T-helper 1 cell treated with Interleukin-12 subunit alpha and Interleukin-12 subunit beta and Interleukin-4 antibody, amounts not matched to agents 30 μg/mL and 1 μg/mL, for 36 hours (primary cell): ENCODE data around the gene MCEMP1.
A peak's percentile ranks its signal among the peaks of the same experiment; 100 is the strongest.

Experiments used
- H3K27ac Mint-ChIP-seq: one replicate; pipeline ENCODE4 v1.8.0; 2021; ENCODE audit warnings: mild to moderate bottlenecking, mixed read lengths
- H3K27me3 Mint-ChIP-seq: one replicate; pipeline ENCODE4 v1.8.0; 2021; ENCODE audit warnings: low read depth, mixed read lengths
- H3K36me3 Mint-ChIP-seq: one replicate; pipeline ENCODE4 v1.8.0; 2021; ENCODE audit warnings: low read depth, mixed read lengths
- H3K4me1 Mint-ChIP-seq: one replicate; pipeline ENCODE4 v1.8.0; 2021; ENCODE audit warnings: low read depth, mixed read lengths
- H3K4me3 Mint-ChIP-seq: one replicate; pipeline ENCODE4 v1.8.0; 2021; ENCODE audit warnings: mild to moderate bottlenecking, moderate library complexity, mixed read lengths
- H3K9me3 Mint-ChIP-seq: one replicate; pipeline ENCODE4 v1.8.0; 2021; ENCODE audit warnings: mixed read lengths

MCEMP1 gene

GRCh38 chr19:7652061-7652641 lies 24.7 kb upstream of the MCEMP1 start:
- no peaks in the 10 kb centered on the region for H3K36me3 Mint-ChIP-seq
- peaks cover 12% of the 10 kb centered on the region for H3K4me1 Mint-ChIP-seq
- peaks cover 4% of the 10 kb centered on the region for H3K27me3 Mint-ChIP-seq
- no peaks in the 10 kb centered on the region for H3K9me3 Mint-ChIP-seq
- H3K27ac Mint-ChIP-seq = peak overlapping the region; percentile 76
- H3K4me3 Mint-ChIP-seq = peak overlapping the region; percentile 65

- no peak overlapping the region for H3K27ac Mint-ChIP-seq
- H3K4me1 Mint-ChIP-seq = peaks cover 19% of the 10 kb centered on the region
- H3K27me3 Mint-ChIP-seq = peaks cover 4% of the 10 kb centered on the region
- no peaks in the 10 kb centered on the region for H3K9me3 Mint-ChIP-seq
- no peaks in the 10 kb centered on the region for H3K36me3 Mint-ChIP-seq
- H3K4me3 Mint-ChIP-seq = no peak overlapping the region
Observed at GRCh38 chr19:7654401-7654800, 22.5 kb upstream of the MCEMP1 start.

GRCh38 chr19:7655581-7655980 lies 21.3 kb upstream of the MCEMP1 start:
- no peaks in the 10 kb centered on the region for H3K36me3 Mint-ChIP-seq
- H3K27me3 Mint-ChIP-seq = peaks cover 4% of the 10 kb centered on the region
- no peak overlapping the region for H3K4me3 Mint-ChIP-seq
- H3K27ac Mint-ChIP-seq = no peak overlapping the region
- no peaks in the 10 kb centered on the region for H3K9me3 Mint-ChIP-seq
- peaks cover 19% of the 10 kb centered on the region for H3K4me1 Mint-ChIP-seq

GRCh38 chr19:7657131-7657751 lies 19.6 kb upstream of the MCEMP1 start:
- H3K36me3 Mint-ChIP-seq = no peaks in the 10 kb centered on the region
- H3K27ac Mint-ChIP-seq = no peak overlapping the region
- peaks cover 17% of the 10 kb centered on the region for H3K4me1 Mint-ChIP-seq
- peaks cover 3% of the 10 kb centered on the region for H3K27me3 Mint-ChIP-seq
- no peak overlapping the region for H3K4me3 Mint-ChIP-seq
- H3K9me3 Mint-ChIP-seq = no peaks in the 10 kb centered on the region

GRCh38 chr19:7658219-7658686 lies 18.6 kb upstream of the MCEMP1 start:
- Mint-ChIP-seq H3K36me3 (no peaks in the 10 kb centered on the region), H3K4me3 (peak overlapping the region; percentile 68), H3K27ac (peak overlapping the region; percentile 57), H3K4me1 (peaks cover 12% of the 10 kb centered on the region), H3K27me3 (peaks cover 3% of the 10 kb centered on the region), H3K9me3 (no peaks in the 10 kb centered on the region)

- peaks cover 5% of the 10 kb centered on the region for H3K27me3 Mint-ChIP-seq
- no peak overlapping the region for H3K27ac Mint-ChIP-seq
- H3K36me3 Mint-ChIP-seq = no peaks in the 10 kb centered on the region
- no peaks in the 10 kb centered on the region for H3K9me3 Mint-ChIP-seq
- H3K4me3 Mint-ChIP-seq = no peak overlapping the region
- H3K4me1 Mint-ChIP-seq = peaks cover 9% of the 10 kb centered on the region
Observed at GRCh38 chr19:7661744-7662538, 14.9 kb upstream of the MCEMP1 start.

- H3K36me3 Mint-ChIP-seq = no peaks in the 10 kb centered on the region
- H3K27ac Mint-ChIP-seq = no peak overlapping the region
- peaks cover 5% of the 10 kb centered on the region for H3K4me1 Mint-ChIP-seq
- no peak overlapping the region for H3K4me3 Mint-ChIP-seq
- H3K9me3 Mint-ChIP-seq = no peaks in the 10 kb centered on the region
- H3K27me3 Mint-ChIP-seq = peaks cover 6% of the 10 kb centered on the region
Observed at GRCh38 chr19:7662657-7663056, 14.2 kb upstream of the MCEMP1 start.

- Mint-ChIP-seq H3K27ac (no peak overlapping the region), H3K36me3 (no peaks in the 10 kb centered on the region), H3K4me3 (no peak overlapping the region), H3K4me1 (peaks cover under 1% of the 10 kb centered on the region), H3K9me3 (no peaks in the 10 kb centered on the region), H3K27me3 (peaks cover 6% of the 10 kb centered on the region)
Observed at GRCh38 chr19:7663706-7664105, 13.2 kb upstream of the MCEMP1 start.

GRCh38 chr19:7665076-7665475 lies 11.8 kb upstream of the MCEMP1 start:
- no peaks in the 10 kb centered on the region for H3K36me3 Mint-ChIP-seq
- H3K4me3 Mint-ChIP-seq = no peak overlapping the region
- peaks cover 2% of the 10 kb centered on the region for H3K4me1 Mint-ChIP-seq
- peaks cover 13% of the 10 kb centered on the region for H3K27me3 Mint-ChIP-seq
- H3K27ac Mint-ChIP-seq = no peak overlapping the region
- no peaks in the 10 kb centered on the region for H3K9me3 Mint-ChIP-seq

- no peak within 1 kb of the TSS for H3K27ac Mint-ChIP-seq
- no peaks in the 10 kb centered on the region for H3K9me3 Mint-ChIP-seq
- H3K27me3 Mint-ChIP-seq = peaks cover 23% of the 10 kb centered on the region
- H3K36me3 Mint-ChIP-seq = no peaks in the 10 kb centered on the region
- H3K4me3 Mint-ChIP-seq = no peak within 1 kb of the TSS
- peaks cover 9% of the 10 kb centered on the region for H3K4me1 Mint-ChIP-seq
Observed at GRCh38 chr19:7668842-7669241, 8.0 kb upstream of the MCEMP1 start, which contains the start of gene RETN. Gene RETN, plus strand, starts transcription at chr19:7669049. Its CDS starts 278 bp downstream, at chr19:7669327.

GRCh38 chr19:7669641-7670040 lies 7.2 kb upstream of the MCEMP1 start:
- Mint-ChIP-seq H3K27me3 (peaks cover 30% of the 10 kb centered on the region), H3K4me3 (no peak overlapping the region), H3K9me3 (no peaks in the 10 kb centered on the region), H3K36me3 (no peaks in the 10 kb centered on the region), H3K27ac (no peak overlapping the region), H3K4me1 (peaks cover 12% of the 10 kb centered on the region)

- H3K27ac Mint-ChIP-seq = no peak overlapping the region
- no peaks in the 10 kb centered on the region for H3K9me3 Mint-ChIP-seq
- peak overlapping the region; percentile 37 for H3K4me3 Mint-ChIP-seq
- H3K4me1 Mint-ChIP-seq = peaks cover 12% of the 10 kb centered on the region
- no peaks in the 10 kb centered on the region for H3K36me3 Mint-ChIP-seq
- peaks cover 30% of the 10 kb centered on the region for H3K27me3 Mint-ChIP-seq
Observed at GRCh38 chr19:7670150-7670783, 6.6 kb upstream of the MCEMP1 start.

- Mint-ChIP-seq H3K36me3 (no peaks in the 10 kb centered on the region), H3K27ac (no peak overlapping the region), H3K4me3 (peak overlapping the region; percentile 37), H3K4me1 (peaks cover 12% of the 10 kb centered on the region), H3K27me3 (peaks cover 32% of the 10 kb centered on the region), H3K9me3 (no peaks in the 10 kb centered on the region)
Observed at GRCh38 chr19:7670790-7671189, 6.1 kb upstream of the MCEMP1 start.

GRCh38 chr19:7672522-7672921 lies 4.4 kb upstream of the MCEMP1 start:
- Mint-ChIP-seq H3K27me3 (peaks cover 41% of the 10 kb centered on the region), H3K9me3 (no peaks in the 10 kb centered on the region), H3K4me3 (no peak overlapping the region), H3K36me3 (no peaks in the 10 kb centered on the region), H3K27ac (no peak overlapping the region), H3K4me1 (peaks cover 25% of the 10 kb centered on the region)
